Measurements from ENCODE around the gene C1QL1. TPM values are rescaled to one million over a fixed set of nuclear protein-coding genes. Genes with fewer than 3 reads are reported as not detected.

C1QL1 gene
- total and polyA plus RNA-seq, 4 donors: 0.10 to 0.57 (median 0.39) TPM

DNA sequence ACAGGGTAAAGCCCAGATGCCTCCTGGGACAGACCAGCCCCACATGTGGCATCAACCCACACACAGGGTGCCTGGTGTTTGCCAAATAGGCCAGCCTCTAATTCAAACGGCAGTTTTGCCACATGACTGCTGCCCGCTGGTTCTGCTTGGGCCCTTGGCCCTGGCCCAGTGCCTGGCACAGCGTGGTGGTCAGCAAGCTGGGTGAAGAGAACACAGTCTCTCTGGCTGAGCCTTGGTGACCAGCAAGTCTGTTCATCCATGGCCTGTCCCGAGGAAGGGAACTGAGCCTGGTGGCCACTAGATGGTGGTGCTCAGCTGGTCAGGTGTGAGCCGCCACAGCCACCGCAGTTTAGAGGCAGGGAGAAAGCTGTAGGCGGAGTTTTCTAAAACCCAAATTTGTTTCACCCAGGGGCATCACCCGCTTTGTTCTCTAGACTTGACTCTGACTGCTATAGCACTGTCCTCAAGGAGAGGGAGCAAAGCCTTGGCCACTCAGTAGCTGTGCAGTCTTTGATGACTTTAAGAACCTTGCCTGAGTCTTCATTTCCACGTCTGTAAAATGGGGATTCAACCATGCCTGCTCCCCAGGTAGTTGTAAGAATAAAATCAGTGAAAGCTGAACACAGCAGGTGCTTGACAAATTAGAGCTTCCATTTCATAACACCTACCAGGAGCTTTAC is 48.1 kb downstream of the C1QL1 start:
- WGBS, 2 donors: 16 to 22% methylated on average over 9 of the region's 9 CpGs

GRCh38 chr17:44919411-44919810 is 48.7 kb downstream of the C1QL1 start:
- no peak for DNase-seq
- no peak for TF ChIP-seq CTCF (IDR thresholded peaks at IDR 0.05; ENCODE audit: control extremely low read depth, extremely low read depth)
- Histone ChIP-seq H3K27ac (ENCODE audit: low read depth in 1 of 2, low read length in 1 of 2) (no peak overlapping the region), H3K9ac (ENCODE audit: insufficient read depth in 1 of 2, low read length in 2 of 2) (no peak overlapping the region), H3K4me1 (ENCODE audit: control insufficient read depth in 5 of 5, insufficient read depth in 5 of 5, low read length in 5 of 5) (peaks cover 0 to 13% (median 0%) of the 10 kb centered on the region in 5 donors), H3K4me3 (no peak overlapping the region), H3K9me3 (ENCODE audit: control insufficient read depth in 4 of 4, insufficient read depth in 3 of 4, low read length in 3 of 4) (no peaks in the 10 kb centered on the region), H3K36me3 (ENCODE audit: control insufficient read depth in 4 of 4, insufficient read depth in 4 of 4, low read length in 4 of 4) (no peaks in the 10 kb centered on the region), H3K27me3 (ENCODE audit: control insufficient read depth in 3 of 3, insufficient read depth in 3 of 3, low read length in 2 of 3) (peaks cover 0 to 15% (median 0%) of the 10 kb centered on the region in 3 donors)
- 74 to 78% methylated on average over 2 of the region's 2 CpGs for WGBS, 2 donors
- ATAC-seq (ENCODE audit: insufficient read depth, low FRiP score): no peak

More for the DNA sequence above, 48.1 kb downstream of the C1QL1 start:
- TF ChIP-seq CTCF (IDR thresholded peaks at IDR 0.05; ENCODE audit: control extremely low read depth, extremely low read depth): peak; percentile 79
- Histone ChIP-seq H3K4me1 (ENCODE audit: control insufficient read depth in 5 of 5, insufficient read depth in 5 of 5, low read length in 5 of 5) (peaks cover 0 to 13% (median 0%) of the 10 kb centered on the region in 5 donors), H3K9me3 (ENCODE audit: control insufficient read depth in 4 of 4, insufficient read depth in 3 of 4, low read length in 3 of 4) (no peaks in the 10 kb centered on the region), H3K36me3 (ENCODE audit: control insufficient read depth in 4 of 4, insufficient read depth in 4 of 4, low read length in 4 of 4) (no peaks in the 10 kb centered on the region), H3K27ac (ENCODE audit: low read depth in 1 of 2, low read length in 1 of 2) (no peak overlapping the region), H3K27me3 (ENCODE audit: control insufficient read depth in 3 of 3, insufficient read depth in 3 of 3, low read length in 2 of 3) (peaks cover 0 to 14% (median 0%) of the 10 kb centered on the region in 3 donors), H3K9ac (ENCODE audit: insufficient read depth in 1 of 2, low read length in 2 of 2) (no peak overlapping the region), H3K4me3 (no peak overlapping the region)
- ATAC-seq (ENCODE audit: insufficient read depth, low FRiP score) (peak; percentile 79), DNase-seq (peak; percentile 83 to 88 (median 85))

GRCh38 chr17:44918006-44918405 is 50.1 kb downstream of the C1QL1 start:
- DNase-seq: no peak
- 96 to 98% methylated on average over 2 of the region's 2 CpGs for WGBS, 2 donors
- Histone ChIP-seq H3K4me1 (ENCODE audit: control insufficient read depth in 5 of 5, insufficient read depth in 5 of 5, low read length in 5 of 5) (peaks cover 0 to 10% (median 0%) of the 10 kb centered on the region in 5 donors), H3K9me3 (ENCODE audit: control insufficient read depth in 4 of 4, insufficient read depth in 3 of 4, low read length in 3 of 4) (no peaks in the 10 kb centered on the region), H3K4me3 (no peak overlapping the region), H3K27ac (ENCODE audit: low read depth in 1 of 2, low read length in 1 of 2) (no peak overlapping the region), H3K36me3 (ENCODE audit: control insufficient read depth in 4 of 4, insufficient read depth in 4 of 4, low read length in 4 of 4) (no peaks in the 10 kb centered on the region), H3K9ac (ENCODE audit: insufficient read depth in 1 of 2, low read length in 2 of 2) (no peak overlapping the region), H3K27me3 (ENCODE audit: control insufficient read depth in 3 of 3, insufficient read depth in 3 of 3, low read length in 2 of 3) (peaks cover 0 to 23% (median 7%) of the 10 kb centered on the region in 3 donors)
- no peak for TF ChIP-seq CTCF (IDR thresholded peaks at IDR 0.05; ENCODE audit: control extremely low read depth, extremely low read depth)
- no peak for ATAC-seq (ENCODE audit: insufficient read depth, low FRiP score)
